Testis (tissue), 5 donors: Measurements from ENCODE around the gene PHTF1. TPM values are rescaled to one million over a fixed set of nuclear protein-coding genes. Genes with fewer than 3 reads are reported as not detected.
A peak's percentile ranks its signal among the peaks of the same experiment; 100 is the strongest.

Experiments
- DNase-seq: peaks from one replicate; pipeline ENCODE4 v3.0.0-alpha.2; 2019
- H3K27ac ChIP-seq, 2 donors: fragments of 200-600 bp; sonication (generic); one replicate each; pipeline ENCODE4 v1.5.1; 2019
- H3K27me3 ChIP-seq: fragments of 200-600 bp; sonication (generic); one replicate; pipeline ENCODE4 v1.5.1; 2019
- H3K36me3 ChIP-seq: fragments of 200-600 bp; sonication (generic); one replicate; pipeline ENCODE4 v1.5.1; 2017; ENCODE audit warnings: low read depth; ENCODE audit errors: missing control alignments
- H3K4me1 ChIP-seq: fragments of 200-600 bp; sonication (generic); one replicate; pipeline ENCODE4 v1.5.1; 2019
- H3K4me3 ChIP-seq, 2 donors: fragments of 200-600 bp; sonication (generic); one replicate each; pipeline ENCODE4 v1.5.1; 2017 to 2019
- H3K9me3 ChIP-seq: fragments of 200-600 bp; sonication (generic); one replicate; pipeline ENCODE4 v1.5.1; 2017
- CTCF ChIP-seq, 3 experiments: fragments of 450-650 bp in 2 of 3; fragments of 200-600 bp in 1 of 3; sonication (generic) in 1 of 3; IDR thresholded peaks; one replicate each; pipeline ENCODE4 v1.5.1; 2016 to 2019; ENCODE audit warnings: antibody characterized with exemption in 3 of 3, mild to moderate bottlenecking in 2 of 3, moderate library complexity in 1 of 3
- POLR2A ChIP-seq: fragments of 450-650 bp; IDR thresholded peaks from one replicate; pipeline ENCODE4 v1.6.1; 2017; ENCODE audit warnings: antibody characterized with exemption, mild to moderate bottlenecking, moderate library complexity
- WGBS, 2 donors: methylation state at CpG; one replicate each; pipeline ENCODE4 v1.1.5; 2018; 5-methylcytosine and 5-hydroxymethylcytosine counted together
- intact Hi-C: fragments of 100-400 bp; cut with DNase I; formaldehyde crosslinking; loops from one replicate; pipeline ENCODE4 v1.15.1; 2023; ENCODE audit warnings: low total_unique reads
- long read RNA-seq, 2 donors: transcript quantifications; one replicate each; lab custom pipeline, GENCODE V29; 2026
- polyA plus RNA-seq: library from polyadenylated mRNA; stranded (reverse); fragments of 350-450 nt; fragmentation: Illumina TruSeq; extraction: RNeasy Lipid Tissue Mini Kit (QIAGEN cat#74804); gene quantifications from one replicate; pipeline ENCODE4 v1.2.3, GENCODE V29; 2014; ENCODE audit warnings: low read depth, low replicate concordance; ENCODE audit not compliant: insufficient read depth
- total RNA-seq, 2 donors: library from RNA; depleted of rRNA; stranded (reverse); fragments of >200 nt; gene quantifications; one replicate each; pipeline ENCODE4 v1.2.3, GENCODE V29; 2016

PHTF1 gene
- 10 to 100 TPM; 29.2 to 46.4 TPM for total RNA-seq
- polyA plus RNA-seq = 61.7 TPM
- long read RNA-seq, donor 1 = 0 reads
- long read RNA-seq, donor 2, partial matches to known transcripts = 0 of 5 reads
- long read RNA-seq, donor 2, other reads (novel, unspliced or antisense) = 0 of 5 reads

- TF ChIP-seq CTCF (IDR thresholded peaks at IDR 0.05) (no peak), POLR2A (no peak)
- peak within 1 kb of the TSS; percentile 89 to 93 for H3K4me3 ChIP-seq
- WGBS, 2 donors = 0% methylated on average over 15 to 26 of the region's 47 CpGs
- no peaks in the 10 kb centered on the region for H3K27me3 ChIP-seq
- H3K4me1 ChIP-seq = no peaks in the 10 kb centered on the region
- no peaks in the 10 kb centered on the region for H3K9me3 ChIP-seq
- DNase-seq = peak; percentile 73
- intact Hi-C loops = no loop called here
- peak within 1 kb of the TSS; percentile 90 to 91 for H3K27ac ChIP-seq
- no peaks in the 10 kb centered on the region for H3K36me3 ChIP-seq
Observed at GRCh38 chr1:113759333-113760101, at the start of gene PHTF1. Gene PHTF1 (minus strand): TSS chr1:113759486. CDS start chr1:113758703, 783 bp downstream.

GRCh38 chr1:113808450-113809195 lies 49.3 kb upstream of the PHTF1 start:
- H3K27ac ChIP-seq = no peak overlapping the region
- intact Hi-C loops = no loop called here

GRCh38 chr1:113805639-113806038 lies 46.4 kb upstream of the PHTF1 start:
- intact Hi-C loops = no loop called here
- Histone ChIP-seq H3K4me1 (peaks cover 10% of the 10 kb centered on the region), H3K9me3 (no peaks in the 10 kb centered on the region), H3K36me3 (no peaks in the 10 kb centered on the region), H3K27me3 (no peaks in the 10 kb centered on the region), H3K27ac (no peak overlapping the region), H3K4me3 (no peak overlapping the region)
- TF ChIP-seq CTCF (IDR thresholded peaks at IDR 0.05) (no peak), POLR2A (no peak)
- DNase-seq = no peak
- 84 to 85% methylated on average over 4 of the region's 4 CpGs for WGBS, 2 donors

More at GRCh38 chr1:113808450-113809195, 49.3 kb upstream of the PHTF1 start:
- H3K9me3 ChIP-seq = no peaks in the 10 kb centered on the region
- H3K27me3 ChIP-seq = no peaks in the 10 kb centered on the region
- DNase-seq = no peak
- TF ChIP-seq CTCF (IDR thresholded peaks at IDR 0.05) (no peak), POLR2A (no peak)
- H3K36me3 ChIP-seq = no peaks in the 10 kb centered on the region
- H3K4me3 ChIP-seq = no peak overlapping the region
- H3K4me1 ChIP-seq = peaks cover 10% of the 10 kb centered on the region
- 85 to 91% methylated on average over 4 of the region's 4 CpGs for WGBS, 2 donors

GRCh38 chr1:113805256-113805531 lies 45.9 kb upstream of the PHTF1 start:
- 93 to 98% methylated on average over 6 of the region's 6 CpGs for WGBS, 2 donors
- Histone ChIP-seq H3K36me3 (no peaks in the 10 kb centered on the region), H3K27me3 (no peaks in the 10 kb centered on the region), H3K4me1 (peaks cover 5% of the 10 kb centered on the region), H3K4me3 (no peak overlapping the region), H3K27ac (no peak overlapping the region), H3K9me3 (no peaks in the 10 kb centered on the region)
- DNase-seq = no peak
- intact Hi-C loops = no loop called here
- no peak for TF ChIP-seq POLR2A
- TF ChIP-seq CTCF (IDR thresholded peaks at IDR 0.05) = no peak
